Neural cell (in vitro differentiated cells): ENCODE measurements around the gene MRPL28. TPM values are rescaled to one million over a fixed set of nuclear protein-coding genes. Genes with fewer than 3 reads are reported as not detected.
A peak's percentile ranks its signal among the peaks of the same experiment; 100 is the strongest.
"Not testable (repeated sequence)": the region's sequence is repeated elsewhere in the genome, so short reads cannot be mapped to it uniquely, and the experiment has no call there.

Experiments used
- H2AFZ ChIP-seq: fragments of 200-600, 300-800 bp; sonication (generic), shearing (Covaris generic); 2 replicates; pipeline ENCODE4 v1.6.0; 2014; ENCODE audit warnings: low read depth, mild to moderate bottlenecking, antibody characterized with exemption, low read length, moderate library complexity
- H3F3A ChIP-seq: fragments of 200-600 bp; shearing (Covaris generic); 2 replicates; pipeline ENCODE4 v1.6.1; 2016; ENCODE audit warnings: mild to moderate bottlenecking, moderate library complexity, mixed read lengths, antibody characterized with exemption, low read length; ENCODE audit not compliant: insufficient read depth, poor library complexity, severe bottlenecking
- H3K27ac ChIP-seq: fragments of 200-600, 300-800 bp; sonication (generic), shearing (Covaris generic); 2 replicates; pipeline ENCODE4 v1.5.1; 2014; ENCODE audit warnings: mild to moderate bottlenecking, low read length, moderate library complexity
- H3K27me3 ChIP-seq: fragments of 300-800, 200-600 bp; sonication (generic), shearing (Covaris generic); 2 replicates; pipeline ENCODE4 v1.6.0; 2014; ENCODE audit warnings: mild to moderate bottlenecking, low read depth, low read length, moderate library complexity; ENCODE audit not compliant: insufficient read depth
- H3K36me3 ChIP-seq: fragments of 300-800, 200-600 bp; sonication (generic), shearing (Covaris generic); 2 replicates; pipeline ENCODE4 v1.5.1; 2014; ENCODE audit warnings: mild to moderate bottlenecking, antibody characterized with exemption, low read length, moderate library complexity; ENCODE audit not compliant: insufficient read depth
- H3K4me2 ChIP-seq: fragments of 300-800, 200-600 bp; sonication (generic), shearing (Covaris generic); 2 replicates; pipeline ENCODE4 v1.6.0; 2014; ENCODE audit warnings: mild to moderate bottlenecking, low read length
- H3K4me3 ChIP-seq: fragments of 300-800, 200-600 bp; sonication (generic), shearing (Covaris generic); 2 replicates; pipeline ENCODE4 v1.5.1; 2014; ENCODE audit warnings: mild to moderate bottlenecking, low read length, moderate library complexity
- H3K79me2 ChIP-seq: fragments of 200-600 bp; shearing (Covaris generic); replicated peaks from 2 replicates; pipeline ENCODE4 v1.6.0; 2014; ENCODE audit warnings: mild to moderate bottlenecking, low read length, moderate library complexity; ENCODE audit not compliant: insufficient read depth
- H3K9ac ChIP-seq: fragments of 300-800, 200-600 bp; sonication (generic), shearing (Covaris generic); 2 replicates; pipeline ENCODE4 v1.6.1; 2016; ENCODE audit warnings: mild to moderate bottlenecking, low read length, mixed read lengths
- H3K9me2 ChIP-seq: fragments of 200-600 bp; shearing (Covaris generic); 2 replicates; pipeline ENCODE4 v1.6.1; 2016; ENCODE audit warnings: mild to moderate bottlenecking, low read length, mixed read lengths; ENCODE audit not compliant: insufficient read depth
- H3K9me3 ChIP-seq: fragments of 200-600, 300-800 bp; sonication (generic), shearing (Covaris generic); 2 replicates; pipeline ENCODE4 v1.6.1; 2016; ENCODE audit warnings: mild to moderate bottlenecking, mixed run types, low read length, moderate library complexity, mixed read lengths
- H4K20me1 ChIP-seq: fragments of 200-600 bp; shearing (Covaris generic); 2 replicates; pipeline ENCODE4 v1.6.1; 2016; ENCODE audit warnings: mild to moderate bottlenecking, mixed run types; ENCODE audit not compliant: insufficient read depth
- EP300 ChIP-seq: fragments of 450-650 bp; conservative IDR thresholded peaks from 2 replicates; pipeline ENCODE4 v1.6.1; 2014; ENCODE audit warnings: antibody characterized with exemption, mild to moderate bottlenecking, moderate library complexity; ENCODE audit not compliant: poor library complexity, severe bottlenecking
- EZH2 ChIP-seq: fragments of 200-600, 300-800 bp; shearing (Covaris generic), sonication (generic); IDR thresholded peaks from 2 replicates; pipeline ENCODE4 v1.6.1; 2014; ENCODE audit warnings: antibody characterized with exemption, low read length, borderline replicate concordance, mild to moderate bottlenecking; ENCODE audit not compliant: insufficient read depth, poor library complexity, severe bottlenecking
- MXI1 ChIP-seq: fragments of 450-650 bp; conservative IDR thresholded peaks from 2 replicates; pipeline ENCODE4 v1.6.1; 2014; ENCODE audit warnings: antibody characterized with exemption, mild to moderate bottlenecking; ENCODE audit not compliant: poor library complexity, severe bottlenecking
- POLR2AphosphoS5 ChIP-seq: IDR thresholded peaks from 2 replicates; pipeline ENCODE4 v1.6.1; 2012
- RAD21 ChIP-seq: fragments of 450-650 bp; conservative IDR thresholded peaks from 2 replicates; pipeline ENCODE4 v1.6.1; 2014; ENCODE audit warnings: antibody characterized with exemption, mild to moderate bottlenecking, moderate library complexity
- SMC3 ChIP-seq: fragments of 450-650 bp; conservative IDR thresholded peaks from 2 replicates; pipeline ENCODE4 v1.6.1; 2014; ENCODE audit warnings: antibody characterized with exemption, mild to moderate bottlenecking, moderate library complexity; ENCODE audit not compliant: poor library complexity
- TAF1 ChIP-seq: IDR thresholded peaks from 2 replicates; pipeline ENCODE4 v1.6.1; 2012; ENCODE audit warnings: low read depth
- polyA minus RNA-seq: library from RNA; depleted of rRNA, polyadenylated mRNA; stranded (reverse); fragments of >200 nt; gene quantifications from 2 replicates; pipeline ENCODE4 v1.2.3, GENCODE V29; 2014
- polyA plus RNA-seq: library from polyadenylated mRNA; depleted of rRNA; stranded (reverse); fragments of >200 nt; gene quantifications from 2 replicates; pipeline ENCODE4 v1.2.3, GENCODE V29; 2014
- TF ChIP-seq, protein P1 (sequence below): IDR thresholded peaks from 2 replicates; pipeline ENCODE4 v1.6.1; 2012; ENCODE audit warnings: borderline replicate concordance

MRPL28 gene
- polyA plus RNA-seq (134 and 182 TPM in 2 replicates), polyA minus RNA-seq (60.3 and 61.8 TPM in 2 replicates)

DNA sequence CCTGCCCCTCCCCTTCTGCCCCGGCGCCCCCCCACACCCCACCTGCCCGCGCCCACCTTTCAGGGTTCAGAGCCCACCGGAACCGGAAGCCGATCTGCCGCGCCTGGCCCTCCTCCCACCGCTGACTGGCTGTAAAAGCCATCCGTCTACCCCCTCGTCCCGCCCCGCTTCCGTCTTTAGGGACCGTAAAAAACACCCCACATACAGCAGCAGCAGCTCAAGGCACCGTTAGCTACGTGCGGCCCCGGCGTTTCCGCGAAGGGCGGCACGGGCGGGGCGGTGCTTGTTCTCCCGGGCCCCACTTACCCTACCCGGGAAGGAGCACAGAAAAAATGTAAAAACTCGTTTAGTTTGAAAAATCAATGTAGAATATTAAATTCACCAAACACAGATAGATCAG is at the start of gene MRPL28:
MRPL28 (minus strand) TSS at position 96 of the 400 bp plus-strand sequence. CDS start 320 bp downstream, outside the sequence.
- H2AFZ ChIP-seq: no peak within 1 kb of the TSS
- H3K4me2 ChIP-seq: peak within 1 kb of the TSS; percentile 59
- peak within 1 kb of the TSS; percentile 61 for H3K4me3 ChIP-seq
- no peaks in the 10 kb centered on the region for H3K36me3 ChIP-seq
- H3K79me2 ChIP-seq: no peaks in the 10 kb centered on the region
- peak within 1 kb of the TSS; percentile 38 for H3K9ac ChIP-seq
- H3K9me2 ChIP-seq: no peaks in the 10 kb centered on the region
- no peaks in the 10 kb centered on the region for H3K9me3 ChIP-seq
- no peaks in the 10 kb centered on the region for H3K27me3 ChIP-seq
- H4K20me1 ChIP-seq: no peaks in the 10 kb centered on the region
- H3K27ac ChIP-seq: peak within 1 kb of the TSS; percentile 49
- no peaks in the 10 kb centered on the region for H3F3A ChIP-seq
- TF ChIP-seq RAD21: peak; percentile 9
- peak; percentile 39 for TF ChIP-seq SMC3
- peak; percentile 40 for TF ChIP-seq MXI1
- peak; percentile 47 for TF ChIP-seq POLR2AphosphoS5
- TF ChIP-seq EP300: no peak

DNA sequence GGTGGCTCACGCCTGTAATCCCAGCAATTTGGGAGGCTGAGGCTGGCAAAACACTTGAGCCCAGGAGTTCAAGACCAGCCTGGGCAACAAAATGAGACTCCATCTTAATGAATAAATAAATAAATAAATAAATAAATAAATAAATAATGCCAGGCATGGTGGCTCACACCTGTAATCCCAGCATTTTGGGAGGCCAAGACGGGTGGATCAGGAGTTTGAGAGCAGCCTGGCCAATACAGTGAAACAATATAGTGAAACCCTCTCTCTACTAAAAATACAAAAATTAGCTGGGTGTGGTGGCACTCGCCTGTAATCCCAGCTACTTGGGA is 44.8 kb upstream of the MRPL28 start:
- not testable (repeated sequence) for H3K27me3 ChIP-seq, H3K9me3 ChIP-seq, H3K9me2 ChIP-seq, H3K27ac ChIP-seq, H3K9ac ChIP-seq, H4K20me1 ChIP-seq, H3K4me2 ChIP-seq, H3K36me3 ChIP-seq, H3K4me3 ChIP-seq, H3K79me2 ChIP-seq, H2AFZ ChIP-seq, H3F3A ChIP-seq

DNA sequence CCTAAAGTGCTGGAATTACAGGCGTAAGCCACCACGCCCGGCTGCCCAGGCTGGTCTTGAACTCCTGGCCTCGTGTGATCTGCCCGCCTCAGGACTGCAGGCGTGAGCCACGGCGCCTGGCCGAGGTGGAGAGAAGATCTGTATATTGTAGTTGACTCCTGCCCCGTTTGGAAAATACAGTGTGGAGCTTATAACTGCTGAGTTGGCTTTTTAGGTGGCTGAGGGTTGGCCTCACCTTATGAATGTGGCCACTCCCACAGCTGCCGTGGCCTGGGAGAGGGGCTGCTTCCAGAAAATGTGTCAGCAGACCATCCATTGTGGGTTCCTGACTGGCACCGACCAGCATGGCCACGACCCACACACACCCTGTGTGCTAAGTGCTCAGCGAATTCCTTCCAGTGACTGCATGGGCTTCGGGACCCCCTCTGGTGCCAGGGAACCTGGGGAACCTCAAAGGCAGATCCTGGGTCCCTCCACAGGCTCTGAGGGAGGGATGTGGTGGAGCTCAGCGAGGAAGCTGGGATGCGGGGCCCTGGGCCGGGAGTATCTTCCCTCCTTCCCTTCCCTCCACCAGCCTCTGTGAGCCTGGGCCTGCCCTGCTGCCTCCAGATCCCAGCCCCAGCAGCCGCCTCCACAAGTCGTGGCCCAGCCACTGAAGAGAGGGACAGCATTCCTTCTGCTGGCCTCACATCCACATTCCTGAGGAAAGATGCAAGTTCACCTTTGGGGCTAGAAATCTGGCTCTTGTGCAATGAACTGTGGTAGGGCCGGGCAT is 44.2 kb upstream of the MRPL28 start:
- no peak overlapping the region for H3K9ac ChIP-seq
- no peak overlapping the region for H3K4me2 ChIP-seq
- H4K20me1 ChIP-seq: no peaks in the 10 kb centered on the region
- no peaks in the 10 kb centered on the region for H3K27me3 ChIP-seq
- no peak overlapping the region for H3K27ac ChIP-seq
- H3K79me2 ChIP-seq: no peaks in the 10 kb centered on the region
- no peak overlapping the region for H3K4me3 ChIP-seq
- no peak for TF ChIP-seq TAF1
- TF ChIP-seq EZH2: no peak
- no peak for TF ChIP-seq SMC3
- no peak for TF ChIP-seq MXI1
- TF ChIP-seq, protein P1, sequence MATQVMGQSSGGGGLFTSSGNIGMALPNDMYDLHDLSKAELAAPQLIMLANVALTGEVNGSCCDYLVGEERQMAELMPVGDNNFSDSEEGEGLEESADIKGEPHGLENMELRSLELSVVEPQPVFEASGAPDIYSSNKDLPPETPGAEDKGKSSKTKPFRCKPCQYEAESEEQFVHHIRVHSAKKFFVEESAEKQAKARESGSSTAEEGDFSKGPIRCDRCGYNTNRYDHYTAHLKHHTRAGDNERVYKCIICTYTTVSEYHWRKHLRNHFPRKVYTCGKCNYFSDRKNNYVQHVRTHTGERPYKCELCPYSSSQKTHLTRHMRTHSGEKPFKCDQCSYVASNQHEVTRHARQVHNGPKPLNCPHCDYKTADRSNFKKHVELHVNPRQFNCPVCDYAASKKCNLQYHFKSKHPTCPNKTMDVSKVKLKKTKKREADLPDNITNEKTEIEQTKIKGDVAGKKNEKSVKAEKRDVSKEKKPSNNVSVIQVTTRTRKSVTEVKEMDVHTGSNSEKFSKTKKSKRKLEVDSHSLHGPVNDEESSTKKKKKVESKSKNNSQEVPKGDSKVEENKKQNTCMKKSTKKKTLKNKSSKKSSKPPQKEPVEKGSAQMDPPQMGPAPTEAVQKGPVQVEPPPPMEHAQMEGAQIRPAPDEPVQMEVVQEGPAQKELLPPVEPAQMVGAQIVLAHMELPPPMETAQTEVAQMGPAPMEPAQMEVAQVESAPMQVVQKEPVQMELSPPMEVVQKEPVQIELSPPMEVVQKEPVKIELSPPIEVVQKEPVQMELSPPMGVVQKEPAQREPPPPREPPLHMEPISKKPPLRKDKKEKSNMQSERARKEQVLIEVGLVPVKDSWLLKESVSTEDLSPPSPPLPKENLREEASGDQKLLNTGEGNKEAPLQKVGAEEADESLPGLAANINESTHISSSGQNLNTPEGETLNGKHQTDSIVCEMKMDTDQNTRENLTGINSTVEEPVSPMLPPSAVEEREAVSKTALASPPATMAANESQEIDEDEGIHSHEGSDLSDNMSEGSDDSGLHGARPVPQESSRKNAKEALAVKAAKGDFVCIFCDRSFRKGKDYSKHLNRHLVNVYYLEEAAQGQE: no peak
- H3K9me3 ChIP-seq: no peaks in the 10 kb centered on the region
- no peaks in the 10 kb centered on the region for H3K9me2 ChIP-seq
- no peak overlapping the region for H2AFZ ChIP-seq
- no peaks in the 10 kb centered on the region for H3K36me3 ChIP-seq
- no peaks in the 10 kb centered on the region for H3F3A ChIP-seq
